Activated T-helper 2 cell treated with anti-CD3 and anti-CD28 coated beads, Interferon-gamma antibody, Interleukin-2, Interleukin-4, amounts not matched to agents 10 μg/mL and 5 μg/mL and 100 μg/mL, durations not matched to agents 14 hours and 24 hours and 36 hours (primary cell): Measurements from ENCODE around the gene STK32B. TPM values are rescaled to one million over a fixed set of nuclear protein-coding genes. Genes with fewer than 3 reads are reported as not detected.

Experiments used
- DNase-seq: peaks from one replicate; pipeline ENCODE4 v3.0.0; 2021; ENCODE audit warnings: low spot score
- H3K27ac Mint-ChIP-seq: one replicate; pipeline ENCODE4 v1.8.0; 2021; ENCODE audit warnings: mixed read lengths
- H3K27me3 Mint-ChIP-seq: one replicate; pipeline ENCODE4 v1.8.0; 2021; ENCODE audit warnings: low read depth, mixed read lengths
- H3K36me3 Mint-ChIP-seq: one replicate; pipeline ENCODE4 v1.8.0; 2021; ENCODE audit warnings: low read depth, mixed read lengths
- H3K4me1 Mint-ChIP-seq: one replicate; pipeline ENCODE4 v1.8.0; 2021; ENCODE audit warnings: low read depth, mixed read lengths
- H3K4me3 Mint-ChIP-seq: one replicate; pipeline ENCODE4 v1.8.0; 2021; ENCODE audit warnings: low read depth, mild to moderate bottlenecking, moderate library complexity, mixed read lengths
- H3K9me3 Mint-ChIP-seq: one replicate; pipeline ENCODE4 v1.8.0; 2021; ENCODE audit warnings: mixed read lengths
- intact Hi-C: fragments of 100-400 bp; cut with micrococcal nuclease; formaldehyde crosslinking; loops from one replicate; pipeline ENCODE4 v1.15.1; 2023
- total RNA-seq: library from RNA; stranded (reverse); gene quantifications from 2 replicates; pipeline ENCODE4 v1.2.3, GENCODE V29; 2022

STK32B gene
- total RNA-seq, 1 donor from 2014 or later = not detected

GRCh38 chr4:5385741-5386311 lies 334.5 kb downstream of the STK32B start:
- intact Hi-C loops = no loop called here
- no peak for DNase-seq
- Mint-ChIP-seq H3K4me1 (no peaks in the 10 kb centered on the region), H3K36me3 (no peaks in the 10 kb centered on the region), H3K4me3 (no peak overlapping the region), H3K27me3 (no peaks in the 10 kb centered on the region), H3K27ac (no peak overlapping the region), H3K9me3 (no peaks in the 10 kb centered on the region)

GRCh38 chr4:5386921-5387320 lies 335.6 kb downstream of the STK32B start:
- no peaks in the 10 kb centered on the region for H3K9me3 Mint-ChIP-seq
- no peak overlapping the region for H3K27ac Mint-ChIP-seq
- H3K27me3 Mint-ChIP-seq = no peaks in the 10 kb centered on the region
- H3K36me3 Mint-ChIP-seq = no peaks in the 10 kb centered on the region
- intact Hi-C loops = no loop called here
- H3K4me3 Mint-ChIP-seq = no peak overlapping the region
- DNase-seq = no peak
- H3K4me1 Mint-ChIP-seq = no peaks in the 10 kb centered on the region

GRCh38 chr4:5387457-5387856 lies 336.2 kb downstream of the STK32B start:
- H3K4me1 Mint-ChIP-seq = no peaks in the 10 kb centered on the region
- no peaks in the 10 kb centered on the region for H3K9me3 Mint-ChIP-seq
- intact Hi-C loops = no loop called here
- H3K27me3 Mint-ChIP-seq = no peaks in the 10 kb centered on the region
- H3K36me3 Mint-ChIP-seq = no peaks in the 10 kb centered on the region
- no peak overlapping the region for H3K27ac Mint-ChIP-seq
- H3K4me3 Mint-ChIP-seq = no peak overlapping the region
- DNase-seq = no peak

- Mint-ChIP-seq H3K4me1 (no peaks in the 10 kb centered on the region), H3K36me3 (no peaks in the 10 kb centered on the region), H3K27me3 (no peaks in the 10 kb centered on the region), H3K4me3 (no peak overlapping the region), H3K27ac (no peak overlapping the region), H3K9me3 (no peaks in the 10 kb centered on the region)
- DNase-seq = no peak
- intact Hi-C loops = no loop called here
These were observed 338.6 kb downstream of the STK32B start for GRCh38 chr4:5389756-5390310.

GRCh38 chr4:5391492-5391891 lies 340.2 kb downstream of the STK32B start:
- H3K4me1 Mint-ChIP-seq = no peaks in the 10 kb centered on the region
- no peak overlapping the region for H3K27ac Mint-ChIP-seq
- no peaks in the 10 kb centered on the region for H3K27me3 Mint-ChIP-seq
- no peak overlapping the region for H3K4me3 Mint-ChIP-seq
- intact Hi-C loops = no loop called here
- no peaks in the 10 kb centered on the region for H3K36me3 Mint-ChIP-seq
- H3K9me3 Mint-ChIP-seq = no peaks in the 10 kb centered on the region
- no peak for DNase-seq

- Mint-ChIP-seq H3K4me3 (no peak overlapping the region), H3K4me1 (no peaks in the 10 kb centered on the region), H3K9me3 (no peaks in the 10 kb centered on the region), H3K27me3 (no peaks in the 10 kb centered on the region), H3K27ac (no peak overlapping the region), H3K36me3 (no peaks in the 10 kb centered on the region)
- no peak for DNase-seq
- intact Hi-C loops = no loop called here
These were observed 342.7 kb downstream of the STK32B start for GRCh38 chr4:5393911-5394513.

GRCh38 chr4:5395781-5396180 lies 344.5 kb downstream of the STK32B start:
- intact Hi-C loops = no loop called here
- H3K36me3 Mint-ChIP-seq = no peaks in the 10 kb centered on the region
- no peak overlapping the region for H3K4me3 Mint-ChIP-seq
- no peak for DNase-seq
- H3K27me3 Mint-ChIP-seq = no peaks in the 10 kb centered on the region
- H3K27ac Mint-ChIP-seq = no peak overlapping the region
- no peaks in the 10 kb centered on the region for H3K9me3 Mint-ChIP-seq
- H3K4me1 Mint-ChIP-seq = no peaks in the 10 kb centered on the region

- peaks cover under 1% of the 10 kb centered on the region for H3K9me3 Mint-ChIP-seq
- intact Hi-C loops = no loop called here
- H3K27ac Mint-ChIP-seq = no peak overlapping the region
- no peak overlapping the region for H3K4me3 Mint-ChIP-seq
- H3K36me3 Mint-ChIP-seq = no peaks in the 10 kb centered on the region
- no peaks in the 10 kb centered on the region for H3K4me1 Mint-ChIP-seq
- H3K27me3 Mint-ChIP-seq = no peaks in the 10 kb centered on the region
- no peak for DNase-seq
These were observed 346.8 kb downstream of the STK32B start for GRCh38 chr4:5398056-5398455.

GRCh38 chr4:5399124-5399523 lies 347.8 kb downstream of the STK32B start:
- Mint-ChIP-seq H3K9me3 (peaks cover 7% of the 10 kb centered on the region), H3K27ac (no peak overlapping the region), H3K27me3 (no peaks in the 10 kb centered on the region), H3K4me1 (no peaks in the 10 kb centered on the region), H3K4me3 (no peak overlapping the region), H3K36me3 (no peaks in the 10 kb centered on the region)
- DNase-seq = no peak
- intact Hi-C loops = no loop called here

- H3K4me3 Mint-ChIP-seq = no peak overlapping the region
- DNase-seq = no peak
- H3K9me3 Mint-ChIP-seq = peaks cover 7% of the 10 kb centered on the region
- no peak overlapping the region for H3K27ac Mint-ChIP-seq
- no peaks in the 10 kb centered on the region for H3K4me1 Mint-ChIP-seq
- intact Hi-C loops = no loop called here
- H3K27me3 Mint-ChIP-seq = no peaks in the 10 kb centered on the region
- H3K36me3 Mint-ChIP-seq = no peaks in the 10 kb centered on the region
These were observed 348.6 kb downstream of the STK32B start for GRCh38 chr4:5399790-5400421.

- no peak for DNase-seq
- H3K27me3 Mint-ChIP-seq = no peaks in the 10 kb centered on the region
- no peak overlapping the region for H3K27ac Mint-ChIP-seq
These were observed 352.6 kb downstream of the STK32B start for GRCh38 chr4:5403746-5404497.

GRCh38 chr4:5409237-5409636 lies 358.0 kb downstream of the STK32B start:
- Mint-ChIP-seq H3K36me3 (no peaks in the 10 kb centered on the region), H3K4me1 (no peaks in the 10 kb centered on the region), H3K27me3 (no peaks in the 10 kb centered on the region), H3K27ac (no peak overlapping the region), H3K4me3 (no peak overlapping the region), H3K9me3 (peaks cover 22% of the 10 kb centered on the region)
- intact Hi-C loops = no loop called here
- DNase-seq = no peak

More at GRCh38 chr4:5403746-5404497, 352.6 kb downstream of the STK32B start:
- no peaks in the 10 kb centered on the region for H3K4me1 Mint-ChIP-seq
- intact Hi-C loops = no loop called here
- no peaks in the 10 kb centered on the region for H3K36me3 Mint-ChIP-seq
- no peak overlapping the region for H3K4me3 Mint-ChIP-seq
- H3K9me3 Mint-ChIP-seq = peaks cover 29% of the 10 kb centered on the region
